ENCODE results near the gene ITGAD.
"Not testable (repeated sequence)": the region's sequence is repeated elsewhere in the genome, so short reads cannot be mapped to it uniquely, and the experiment has no call there.

ITGAD gene

DNA sequence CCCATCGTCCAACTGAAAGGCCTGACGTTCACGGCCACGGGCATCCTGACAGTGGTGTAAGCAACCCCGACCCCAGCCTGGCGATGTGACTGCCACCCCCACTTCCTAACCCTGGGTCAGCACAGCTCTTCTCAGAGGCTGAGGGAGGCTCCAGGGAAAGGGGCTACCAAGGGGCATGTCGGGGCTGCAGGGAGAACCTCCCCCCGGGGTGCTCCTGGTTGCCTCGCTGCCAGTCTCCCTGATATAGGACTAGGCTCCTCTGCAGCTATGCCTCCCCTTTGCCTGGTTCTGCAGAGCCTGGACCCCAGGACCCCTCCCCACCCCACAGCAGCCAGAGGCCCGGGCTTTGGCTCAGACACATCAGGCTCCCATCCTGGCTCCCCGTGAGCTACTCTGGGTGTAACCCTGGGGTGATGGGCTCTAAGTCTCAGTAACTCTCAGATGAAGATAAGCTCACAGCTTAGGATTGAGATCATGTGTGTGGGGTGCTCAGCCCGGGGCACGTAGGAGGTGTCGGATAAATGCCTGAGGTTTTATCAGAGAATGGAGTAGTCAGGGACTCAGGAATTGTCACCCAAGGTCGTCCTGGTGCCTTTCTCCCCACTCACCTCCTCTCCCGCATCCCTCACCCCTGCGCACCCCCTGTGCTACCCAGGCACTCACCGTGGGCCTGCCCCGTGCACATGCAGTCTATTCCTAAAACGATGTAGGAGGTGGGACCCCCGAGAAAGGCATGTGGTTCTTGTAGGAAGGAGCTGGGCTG is 10.6 kb downstream of the ITGAD start:
- no peak for DNase-seq (ENCODE audit: low spot score)

DNA sequence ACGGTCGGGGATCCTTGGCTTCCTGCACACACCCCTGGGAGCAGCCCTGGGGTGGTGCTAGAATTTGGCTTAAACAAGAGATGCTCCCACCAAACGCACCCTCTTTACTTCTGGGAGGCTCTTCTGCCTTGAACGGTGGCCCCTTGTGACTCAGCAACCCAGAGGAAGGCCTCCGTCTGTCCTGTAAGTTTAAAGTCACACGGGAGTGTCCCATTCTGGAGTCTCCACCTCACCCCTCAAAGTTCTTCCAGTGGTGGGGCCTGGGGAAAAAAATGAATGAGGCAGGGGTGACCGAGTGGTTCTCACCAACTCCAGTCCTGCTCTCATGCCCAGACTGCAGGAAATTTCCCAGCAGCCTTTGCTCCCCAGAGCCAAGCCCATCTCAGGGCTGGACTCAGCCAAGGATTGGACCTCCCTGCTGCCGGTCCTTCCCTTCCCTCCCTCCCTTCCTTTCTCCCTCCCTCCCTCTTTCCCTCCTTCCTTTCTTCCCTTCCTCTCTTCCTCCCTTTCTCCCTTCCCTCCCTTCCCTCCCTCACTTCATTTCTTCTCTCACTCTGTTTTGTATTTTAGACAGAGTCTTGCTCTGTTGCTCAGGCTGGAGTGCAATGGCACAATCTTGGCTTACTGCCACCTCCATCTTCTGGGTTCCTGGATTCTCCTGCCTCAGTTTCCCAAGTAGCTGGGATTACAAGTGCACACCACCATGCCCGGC is 11.4 kb downstream of the ITGAD start:
- DNase-seq (ENCODE audit: low spot score), result no peak

DNA sequence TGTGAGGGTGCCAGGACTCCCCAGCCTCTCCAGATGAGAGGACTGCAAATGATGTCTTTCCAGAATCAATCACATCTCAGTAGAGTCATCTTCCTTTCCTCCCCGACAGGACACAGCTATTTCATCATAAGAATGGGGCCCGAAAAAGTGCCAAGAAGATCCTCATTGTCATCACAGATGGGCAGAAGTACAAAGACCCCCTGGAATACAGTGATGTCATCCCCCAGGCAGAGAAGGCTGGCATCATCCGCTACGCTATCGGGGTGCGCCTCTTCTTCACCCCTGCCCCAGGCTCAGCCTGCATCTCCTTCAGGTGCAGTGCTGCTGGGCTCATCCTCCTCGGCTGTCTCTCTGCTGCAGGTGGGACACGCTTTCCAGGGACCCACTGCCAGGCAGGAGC is 14.3 kb downstream of the ITGAD start:
- DNase-seq (ENCODE audit: low spot score), result no peak

DNA sequence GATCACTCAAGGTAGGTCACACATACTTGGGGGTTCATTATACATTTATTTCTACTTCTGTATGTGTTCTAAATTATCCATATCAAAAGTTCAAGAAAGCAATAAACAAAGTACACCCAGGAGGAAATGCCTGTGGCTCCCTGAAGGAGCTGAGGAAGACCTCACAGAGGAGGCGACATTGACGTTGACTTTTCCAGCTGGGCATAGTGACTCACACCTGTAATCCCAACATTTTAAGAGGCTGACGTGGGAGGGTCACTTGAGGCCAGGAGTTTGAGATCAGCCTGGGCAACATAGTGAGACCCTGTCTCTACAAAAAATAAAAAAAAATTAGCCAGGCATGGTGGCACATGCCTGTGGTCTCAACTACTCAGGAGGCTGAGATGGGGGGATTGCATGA is 16.3 kb downstream of the ITGAD start:
- peak; percentile 9 for DNase-seq (ENCODE audit: low spot score)

DNA sequence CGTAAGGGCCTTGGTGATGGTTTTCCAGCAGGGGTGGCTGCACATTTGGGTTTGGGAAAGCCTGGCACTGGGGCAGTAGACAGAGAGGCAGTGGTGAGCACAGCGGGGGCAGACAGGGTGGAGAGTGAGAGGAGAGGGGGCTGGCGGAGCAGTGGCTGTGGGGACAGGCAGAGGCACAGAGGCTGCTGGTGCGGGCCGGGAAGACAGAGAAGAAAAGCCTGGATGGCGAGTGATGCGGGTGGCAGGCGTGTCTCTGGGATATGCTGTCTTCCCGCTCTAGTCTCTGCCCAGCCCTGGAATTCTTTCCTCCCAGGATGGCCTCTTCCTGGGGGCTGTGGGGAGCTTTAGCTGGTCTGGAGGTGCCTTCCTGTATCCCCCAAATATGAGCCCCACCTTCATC is 16.9 kb downstream of the ITGAD start:
- DNase-seq (ENCODE audit: low spot score), result no peak

DNA sequence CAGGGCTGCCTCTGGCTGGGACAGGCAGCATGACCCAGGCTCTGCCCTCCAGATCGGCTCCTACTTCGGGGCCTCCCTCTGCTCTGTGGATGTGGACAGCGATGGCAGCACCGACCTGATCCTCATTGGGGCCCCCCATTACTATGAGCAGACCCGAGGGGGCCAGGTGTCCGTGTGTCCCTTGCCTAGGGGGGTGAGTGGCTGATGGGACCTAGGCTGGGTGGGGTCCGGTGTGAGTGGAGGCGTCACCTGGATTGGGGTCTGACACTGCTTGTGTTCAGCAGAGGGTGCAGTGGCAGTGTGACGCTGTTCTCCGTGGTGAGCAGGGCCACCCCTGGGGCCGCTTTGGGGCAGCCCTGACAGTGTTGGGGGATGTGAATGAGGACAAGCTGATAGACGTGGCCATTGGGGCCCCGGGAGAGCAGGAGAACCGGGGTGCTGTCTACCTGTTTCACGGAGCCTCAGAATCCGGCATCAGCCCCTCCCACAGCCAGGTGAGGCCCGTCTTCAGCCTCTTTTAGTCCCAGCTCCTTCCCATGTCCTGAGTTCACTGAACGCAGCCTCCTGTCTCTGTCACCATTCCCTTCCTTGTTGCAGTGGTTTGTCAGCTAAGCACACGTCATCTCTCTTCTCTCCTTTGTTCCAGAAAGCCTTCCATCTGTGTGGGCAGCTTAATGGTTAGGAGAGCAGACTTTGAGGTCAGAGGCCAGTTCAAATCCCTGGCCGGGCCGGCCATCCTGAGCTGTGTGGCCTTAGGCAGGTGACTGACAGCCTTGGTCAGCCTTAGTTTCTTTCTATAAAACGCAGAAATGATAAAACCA is 18.1 kb downstream of the ITGAD start:
- no peak for DNase-seq (ENCODE audit: low spot score)

DNA sequence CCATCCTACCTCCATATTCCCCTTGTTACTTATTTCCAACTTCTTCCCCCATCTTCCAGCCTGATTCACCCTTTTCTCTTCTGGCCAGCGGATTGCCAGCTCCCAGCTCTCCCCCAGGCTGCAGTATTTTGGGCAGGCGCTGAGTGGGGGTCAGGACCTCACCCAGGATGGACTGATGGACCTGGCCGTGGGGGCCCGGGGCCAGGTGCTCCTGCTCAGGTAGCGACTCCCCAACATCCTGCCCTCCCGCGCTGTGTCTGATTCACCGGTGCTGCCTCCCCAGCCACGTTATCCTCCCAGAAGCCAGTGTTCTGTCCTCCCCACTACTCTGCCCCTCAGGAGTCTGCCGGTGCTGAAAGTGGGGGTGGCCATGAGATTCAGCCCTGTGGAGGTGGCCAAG is 19.6 kb downstream of the ITGAD start:
- DNase-seq (ENCODE audit: low spot score), result no peak

DNA sequence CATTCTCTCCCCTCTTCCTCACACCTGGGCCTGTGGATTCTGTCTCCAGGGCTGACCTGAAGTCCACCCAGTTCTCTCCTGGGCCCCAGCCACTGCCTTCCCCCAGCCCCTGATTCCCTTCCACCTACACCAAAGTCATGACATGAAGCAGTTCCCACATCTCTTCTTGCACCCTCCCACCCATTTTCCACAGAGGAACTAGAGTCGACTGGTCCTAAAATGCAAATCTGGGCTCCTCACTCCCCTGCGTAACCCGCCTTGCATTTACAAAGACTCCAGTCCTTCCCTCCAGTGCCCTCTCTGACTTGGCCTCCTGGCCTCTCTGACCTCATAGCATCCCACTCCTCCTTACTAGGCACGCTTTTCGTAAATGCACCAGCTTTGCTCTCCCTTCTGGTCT is 20.2 kb downstream of the ITGAD start:
- no peak for DNase-seq (ENCODE audit: low spot score)

DNA sequence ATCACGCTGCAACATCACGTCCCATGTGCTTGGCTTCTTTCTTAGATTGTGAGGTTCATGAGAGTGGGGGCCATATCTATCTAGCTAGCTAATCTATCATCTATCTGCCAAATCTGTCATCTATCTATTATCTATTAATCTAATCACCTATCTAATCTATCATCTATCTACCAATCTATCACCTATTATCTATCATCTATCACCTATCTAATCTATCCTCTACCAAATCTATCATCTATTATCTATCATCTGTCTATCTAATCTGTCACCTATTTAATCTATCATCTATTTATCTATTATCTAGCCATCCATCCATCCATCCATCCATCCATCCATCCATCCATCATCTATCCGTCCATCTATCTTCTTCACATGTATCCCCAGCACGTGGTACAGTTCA is 20.8 kb downstream of the ITGAD start:
- no peak for DNase-seq (ENCODE audit: low spot score)

DNA sequence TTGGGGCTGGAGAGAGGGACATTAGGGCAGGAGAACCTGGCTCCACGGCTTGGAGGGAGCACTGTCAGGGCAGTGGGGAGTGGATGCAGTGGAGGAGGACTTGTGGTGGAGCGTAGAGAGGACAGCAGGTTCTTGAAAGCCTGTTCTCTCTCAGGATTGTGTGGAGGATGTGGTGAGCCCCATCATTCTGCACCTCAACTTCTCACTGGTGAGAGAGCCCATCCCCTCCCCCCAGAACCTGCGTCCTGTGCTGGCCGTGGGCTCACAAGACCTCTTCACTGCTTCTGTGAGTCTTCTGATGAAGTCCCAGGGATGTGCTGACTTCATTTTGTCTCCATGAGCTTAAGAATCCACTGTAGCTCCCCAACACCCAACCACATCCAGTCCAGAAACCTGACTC is 21.6 kb downstream of the ITGAD start:
- no peak for DNase-seq (ENCODE audit: low spot score)

DNA sequence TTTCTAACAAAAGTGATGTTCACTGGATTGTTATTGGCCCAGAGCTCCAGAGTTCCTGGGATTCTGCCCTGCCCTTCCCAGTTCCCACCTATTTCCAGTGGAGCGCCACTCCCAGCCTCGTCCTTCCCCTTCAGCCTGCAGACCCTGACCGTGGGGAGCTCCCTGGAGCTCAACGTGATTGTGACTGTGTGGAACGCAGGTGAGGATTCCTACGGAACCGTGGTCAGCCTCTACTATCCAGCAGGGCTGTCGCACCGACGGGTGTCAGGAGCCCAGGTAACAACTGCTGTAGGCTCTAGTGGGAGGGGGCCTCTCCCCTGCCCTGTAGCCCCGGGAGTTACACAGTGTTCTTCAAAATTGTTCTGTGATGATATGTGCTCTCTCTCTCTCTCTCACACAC is 23.2 kb downstream of the ITGAD start:
- no peak for DNase-seq (ENCODE audit: low spot score)

DNA sequence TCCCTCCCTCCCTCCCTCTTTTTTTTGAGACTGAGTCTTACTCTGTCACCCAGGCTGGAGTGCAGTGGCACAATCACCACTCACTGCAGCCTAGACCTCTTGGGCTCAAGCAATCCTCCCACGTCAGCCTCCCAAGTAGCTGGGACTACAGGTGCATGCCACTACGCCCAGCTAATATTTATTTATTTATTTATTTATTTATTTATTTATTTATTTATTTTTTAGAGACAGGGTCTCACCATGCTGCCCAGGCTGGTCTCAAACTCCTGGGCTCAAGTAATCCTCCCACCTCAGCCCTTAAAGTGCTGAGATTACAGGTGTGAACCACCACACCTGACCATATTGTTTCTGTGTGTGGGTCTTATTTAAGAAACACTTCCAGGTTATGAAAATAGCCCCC is 23.9 kb downstream of the ITGAD start:
- not testable (repeated sequence) for DNase-seq (ENCODE audit: low spot score)

DNA sequence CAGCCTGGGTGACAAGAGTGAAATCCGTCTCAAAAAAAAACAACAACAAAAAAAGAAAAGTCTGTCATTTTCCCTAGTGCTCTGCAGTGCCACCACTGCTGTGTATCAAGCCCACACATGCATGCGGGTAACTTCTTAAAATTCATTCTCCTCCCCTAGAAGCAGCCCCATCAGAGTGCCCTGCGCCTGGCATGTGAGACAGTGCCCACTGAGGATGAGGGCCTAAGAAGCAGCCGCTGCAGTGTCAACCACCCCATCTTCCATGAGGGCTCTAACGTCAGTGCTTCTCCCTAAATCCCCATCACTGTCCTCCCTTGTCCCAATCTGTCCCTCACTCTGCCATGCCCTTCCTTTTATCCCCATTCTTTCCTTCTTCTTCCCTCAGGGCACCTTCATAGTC is 24.8 kb downstream of the ITGAD start:
- DNase-seq (ENCODE audit: low spot score), result no peak

DNA sequence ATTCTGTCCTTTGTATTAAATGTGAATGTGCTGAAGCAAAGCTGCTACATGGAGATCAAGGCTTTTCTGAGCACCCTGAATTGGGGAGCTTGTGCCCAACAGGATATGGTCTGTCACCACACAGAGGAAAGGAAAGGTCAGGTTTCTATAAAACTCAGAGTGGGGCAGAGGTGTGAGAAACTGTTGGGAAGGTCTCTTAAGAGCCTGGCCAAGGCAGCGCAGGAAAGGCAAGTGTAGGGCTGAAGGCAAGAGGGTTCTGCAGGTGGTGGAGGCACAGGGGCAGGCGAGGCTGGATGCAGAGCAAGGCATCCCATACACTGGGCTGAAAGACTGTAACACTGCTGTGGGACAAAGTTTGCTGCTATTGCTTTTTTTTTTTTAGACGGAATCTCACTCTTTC is 26.9 kb downstream of the ITGAD start:
- no peak for DNase-seq (ENCODE audit: low spot score)

DNA sequence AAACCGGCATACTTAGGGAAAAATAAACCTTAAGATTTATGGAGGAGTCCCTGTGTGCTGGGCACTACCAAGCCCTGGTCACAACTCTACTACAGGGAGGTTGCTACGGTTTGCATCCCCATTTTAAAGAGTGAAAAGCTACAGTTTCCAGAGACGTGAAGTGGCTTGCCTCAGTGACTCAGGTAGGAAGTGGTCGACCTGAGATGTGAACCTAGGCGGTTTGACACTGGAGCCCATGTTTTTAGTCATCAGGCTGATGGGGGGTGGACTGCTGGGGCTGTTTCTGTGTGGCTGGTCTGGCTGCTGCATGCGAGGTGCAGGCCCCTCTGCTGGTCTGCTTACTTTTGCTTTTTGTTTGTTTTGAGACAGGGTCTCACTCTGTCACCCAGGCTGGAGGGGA is 28.5 kb downstream of the ITGAD start:
- DNase-seq (ENCODE audit: low spot score), result no peak

DNA sequence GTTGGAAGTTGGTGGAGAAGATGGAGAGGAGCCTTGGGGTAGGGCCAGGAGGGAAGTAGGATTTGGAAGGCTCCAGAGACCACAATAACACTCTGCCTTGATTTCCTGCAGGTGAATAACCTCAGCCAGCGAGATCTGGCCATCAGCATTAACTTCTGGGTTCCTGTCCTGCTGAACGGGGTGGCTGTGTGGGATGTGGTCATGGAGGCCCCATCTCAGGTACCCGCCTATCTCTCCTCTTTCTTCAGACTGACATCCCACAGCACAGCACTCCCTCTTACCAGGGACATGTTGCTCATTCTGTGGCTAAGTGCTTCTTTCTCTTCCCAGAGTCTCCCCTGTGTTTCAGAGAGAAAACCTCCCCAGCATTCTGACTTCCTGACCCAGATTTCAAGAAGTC is 30.1 kb downstream of the ITGAD start:
- no peak for DNase-seq (ENCODE audit: low spot score)

DNA sequence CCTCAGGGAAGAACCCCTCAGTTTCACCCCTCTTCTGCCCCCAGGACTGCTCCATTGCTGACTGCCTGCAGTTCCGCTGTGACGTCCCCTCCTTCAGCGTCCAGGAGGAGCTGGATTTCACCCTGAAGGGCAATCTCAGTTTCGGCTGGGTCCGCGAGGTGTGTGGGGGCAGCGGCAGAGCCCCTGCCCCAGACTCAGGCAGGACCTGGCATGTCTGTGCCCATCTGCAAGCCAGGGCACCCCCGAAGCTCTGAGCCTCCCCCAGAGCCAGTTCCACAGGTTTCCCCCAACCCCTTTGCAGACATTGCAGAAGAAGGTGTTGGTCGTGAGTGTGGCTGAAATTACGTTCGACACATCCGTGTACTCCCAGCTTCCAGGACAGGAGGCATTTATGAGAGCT is 30.7 kb downstream of the ITGAD start:
- no peak for DNase-seq (ENCODE audit: low spot score)

DNA sequence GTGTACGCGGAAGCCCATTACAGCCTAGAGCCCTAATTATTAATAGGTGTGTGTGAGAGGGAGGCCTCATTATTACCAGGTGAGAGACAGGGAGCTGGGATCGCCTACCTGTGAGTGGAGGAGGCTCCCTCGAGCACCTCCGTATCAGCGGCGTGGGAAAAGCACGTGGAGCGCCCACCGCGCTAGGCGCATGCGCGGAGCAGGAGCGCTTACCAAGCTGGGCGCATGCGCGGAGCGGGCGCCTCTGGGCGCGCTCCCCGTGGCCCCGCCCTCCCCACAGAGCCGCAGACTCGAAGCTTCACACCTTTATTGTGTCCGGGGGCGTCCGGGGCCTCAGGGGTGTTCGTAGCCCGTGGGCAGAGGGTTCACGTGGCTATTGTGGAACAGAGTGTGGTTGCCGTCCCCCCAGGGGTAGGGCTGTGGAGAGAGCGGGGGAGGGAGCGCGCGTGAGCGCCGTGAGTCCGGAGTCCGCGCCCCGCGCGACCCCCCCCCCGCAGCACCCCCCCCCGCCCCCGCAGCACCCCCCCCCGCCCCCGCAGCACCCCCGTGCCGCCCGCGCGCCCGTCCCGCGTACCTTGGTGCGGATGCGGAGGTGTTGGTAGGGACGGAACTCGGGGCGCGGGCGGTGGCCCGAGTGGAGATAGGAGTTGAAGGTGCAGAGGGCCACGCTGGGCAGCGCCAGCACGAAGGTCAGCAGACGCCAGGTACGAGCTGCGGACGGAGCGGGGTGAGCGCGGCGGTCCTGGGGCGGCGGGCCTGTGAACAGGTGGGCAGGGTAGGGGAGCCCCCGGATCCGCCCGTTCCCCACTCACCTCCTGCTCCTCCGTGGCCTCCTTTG is 34.5 kb downstream of the ITGAD start:
- peak; percentile 64 for DNase-seq (ENCODE audit: low spot score)

DNA sequence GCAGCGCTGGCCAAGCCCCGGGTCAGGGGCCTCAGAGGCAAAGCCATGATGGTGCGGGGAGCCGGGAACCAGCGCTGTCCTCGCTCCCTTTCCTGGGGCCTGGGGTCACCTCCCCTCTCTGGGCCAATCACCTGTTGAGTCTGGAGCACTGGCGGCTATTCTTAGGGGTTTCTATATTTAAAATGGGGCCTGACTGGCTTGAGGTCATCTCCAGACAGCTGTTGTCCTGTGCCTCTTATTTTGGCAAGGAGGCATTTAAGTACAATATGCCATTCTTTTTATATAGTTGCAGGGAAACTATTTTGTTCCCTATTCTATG is 35.1 kb downstream of the ITGAD start, which contains the start of gene COX6A2:
Gene COX6A2 (minus strand): TSS at position 82 of the 319 bp plus-strand sequence. CDS start 35 bp downstream, at position 47.
- DNase-seq (ENCODE audit: low spot score), result no peak

DNA sequence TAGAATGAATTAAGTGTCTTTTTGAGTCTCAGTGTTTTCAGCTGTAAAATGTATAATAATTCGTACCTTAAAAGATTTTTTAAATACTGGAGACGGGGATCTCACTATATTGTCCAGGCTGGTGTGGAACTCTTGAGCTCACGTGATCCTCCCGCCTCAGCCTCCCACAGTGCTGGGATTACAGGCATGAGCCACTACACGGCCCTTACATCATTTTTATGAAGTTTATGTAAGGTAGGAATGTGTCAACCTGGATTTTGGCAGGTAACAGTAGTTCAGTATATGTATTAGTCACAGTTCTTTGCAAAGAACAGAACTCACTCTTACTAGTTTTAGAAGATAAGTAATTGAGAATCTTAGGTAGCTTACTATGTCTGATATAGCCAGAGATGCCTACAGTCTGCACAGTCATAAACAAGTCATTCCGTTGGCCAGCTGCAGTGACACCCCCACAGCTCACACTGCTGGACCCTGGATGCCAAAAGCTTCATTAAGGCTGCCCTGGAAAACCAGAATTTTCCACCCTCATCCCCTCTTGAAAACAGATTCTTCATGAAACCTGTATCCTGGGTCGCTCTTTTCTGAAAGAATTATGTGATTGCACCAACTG is 35.6 kb downstream of the ITGAD start:
- DNase-seq (ENCODE audit: low spot score), result no peak

DNA sequence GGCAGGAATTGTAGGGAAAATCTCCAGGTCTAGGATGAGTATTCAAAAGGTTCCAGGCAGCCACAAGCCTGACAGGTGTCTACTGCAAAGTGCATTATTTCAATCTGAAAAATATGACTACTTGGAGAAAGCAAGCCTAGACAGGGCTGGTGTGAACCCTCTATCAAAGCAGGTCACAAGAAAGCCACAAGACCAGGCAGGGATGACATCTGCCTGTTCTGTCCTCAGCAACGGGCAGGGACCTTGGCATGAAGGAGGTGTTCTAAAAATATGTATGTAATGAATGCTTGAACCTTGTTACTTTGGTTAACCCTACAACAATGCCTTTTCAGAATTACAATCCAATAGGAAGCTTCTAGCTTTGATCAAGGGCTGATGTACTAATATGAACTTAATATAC is 36.2 kb downstream of the ITGAD start:
- DNase-seq (ENCODE audit: low spot score), result no peak

DNA sequence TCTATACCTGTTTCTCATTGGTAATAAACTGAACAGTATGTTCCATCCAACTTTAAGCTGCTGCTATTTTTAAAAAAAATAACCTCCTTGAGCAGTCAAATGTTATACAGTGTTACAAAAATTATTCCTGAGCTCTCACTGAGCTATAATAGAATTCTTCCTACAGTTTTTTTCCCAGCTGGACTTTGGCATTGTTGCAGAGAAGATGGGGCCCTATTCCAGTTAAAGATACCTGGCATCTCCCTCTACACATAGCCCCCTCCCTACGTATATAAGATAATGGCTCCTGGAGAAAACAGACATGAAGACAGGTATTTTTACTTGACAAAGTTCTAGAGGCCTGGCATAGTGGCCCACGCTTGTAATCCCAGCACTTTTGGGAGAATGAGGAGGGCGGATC is 36.7 kb downstream of the ITGAD start:
- no peak for DNase-seq (ENCODE audit: low spot score)

Data from kidney tubule cell (primary cell).